Hematopoietic multipotent progenitor cell treated with erythropoietin and hydrocortisone succinate and interleukin-3 and kit ligand, for 6 days (in vitro differentiated cells): ENCODE data around the gene MIGA2.
A peak's percentile ranks its signal among the peaks of the same experiment; 100 is the strongest.

Experiments used
- DNase-seq: peaks from one replicate; pipeline ENCODE4 v3.0.0-alpha.2; 2015

Gene MIGA2

GRCh38 chr9:129037767-129038098 is 1.3 kb downstream of the MIGA2 start:
- DNase-seq: no peak

GRCh38 chr9:129038109-129038852 is 1.9 kb downstream of the MIGA2 start:
- DNase-seq: peak; percentile 44

- peak; percentile 85 for DNase-seq
Observed at GRCh38 chr9:129040113-129040643, 3.8 kb downstream of the MIGA2 start.

- no peak for DNase-seq
Observed at GRCh38 chr9:129042016-129042415, 5.6 kb downstream of the MIGA2 start.

- DNase-seq: no peak
Observed at GRCh38 chr9:129052592-129052991, 16.2 kb downstream of the MIGA2 start.

GRCh38 chr9:129053020-129053419 is 16.6 kb downstream of the MIGA2 start:
- no peak for DNase-seq

- no peak for DNase-seq
Observed at GRCh38 chr9:129054163-129054851, 17.9 kb downstream of the MIGA2 start.

- DNase-seq: no peak
Observed at GRCh38 chr9:129058965-129059795, 22.8 kb downstream of the MIGA2 start.

GRCh38 chr9:129059796-129060785 is 23.7 kb downstream of the MIGA2 start:
- no peak for DNase-seq

GRCh38 chr9:129060991-129061390 is 24.6 kb downstream of the MIGA2 start:
- no peak for DNase-seq

- DNase-seq: no peak
Observed at GRCh38 chr9:129063061-129063460, 26.6 kb downstream of the MIGA2 start.

GRCh38 chr9:129064499-129064908 is 28.1 kb downstream of the MIGA2 start:
- DNase-seq: no peak

GRCh38 chr9:129068110-129068509 is 31.7 kb downstream of the MIGA2 start:
- no peak for DNase-seq

- DNase-seq: peak; percentile 99
Observed at GRCh38 chr9:129068990-129069861, 32.8 kb downstream of the MIGA2 start.

GRCh38 chr9:129069862-129070641 is 33.6 kb downstream of the MIGA2 start:
- DNase-seq: peak; percentile 94

- DNase-seq: peak; percentile 79
Observed at GRCh38 chr9:129070696-129071525, 34.5 kb downstream of the MIGA2 start.

- DNase-seq: peak; percentile 73
Observed at GRCh38 chr9:129071526-129072126, 35.2 kb downstream of the MIGA2 start.

- peak; percentile 44 for DNase-seq
Observed at GRCh38 chr9:129072171-129072570, 35.7 kb downstream of the MIGA2 start.

- no peak for DNase-seq
Observed at GRCh38 chr9:129073404-129073803, 37.0 kb downstream of the MIGA2 start.
